Aorta (tissue), 5 donors: ENCODE data around the gene FUT6. TPM values are rescaled to one million over a fixed set of nuclear protein-coding genes. Genes with fewer than 3 reads are reported as not detected.

Source experiments
- ATAC-seq: fragments of 200-7000 bp; cut with Tn5 transposase; one replicate; pipeline ENCODE4 v1.9.1; 2022; ENCODE audit warnings: moderate library complexity; ENCODE audit not compliant: low FRiP score
- DNase-seq, 2 donors: peaks; one replicate each; pipeline ENCODE4 v3.0.0-alpha.2; 2020
- H3K27ac ChIP-seq, 2 donors: one replicate each; pipeline ENCODE4 v1.5.1; 2013; ENCODE audit warnings: low read length in 2 of 2, mild to moderate bottlenecking in 2 of 2, moderate library complexity in 2 of 2, control low read depth in 1 of 2, inconsistent platforms in 1 of 2, low read depth in 1 of 2
- H3K27me3 ChIP-seq, 2 donors: one replicate each; pipeline ENCODE4 v1.6.1; 2013; ENCODE audit warnings: control low read depth in 1 of 2, low read length in 1 of 2, mild to moderate bottlenecking in 1 of 2, moderate library complexity in 1 of 2; ENCODE audit not compliant: insufficient read depth in 2 of 2, control insufficient read depth in 1 of 2
- H3K36me3 ChIP-seq, 2 donors: one replicate each; pipeline ENCODE4 v1.6.1; 2013; ENCODE audit warnings: control low read depth in 1 of 2, low read length in 1 of 2, mild to moderate bottlenecking in 1 of 2; ENCODE audit not compliant: insufficient read depth in 2 of 2, control insufficient read depth in 1 of 2
- H3K4me1 ChIP-seq, 2 donors: one replicate each; pipeline ENCODE4 v1.6.1; 2013; ENCODE audit warnings: low read length in 2 of 2, control low read depth in 1 of 2, mild to moderate bottlenecking in 1 of 2, moderate library complexity in 1 of 2; ENCODE audit not compliant: insufficient read depth in 2 of 2, control insufficient read depth in 1 of 2
- H3K4me3 ChIP-seq, 2 donors: one replicate each; pipeline ENCODE4 v1.5.1; 2013; ENCODE audit warnings: low read length in 2 of 2, control low read depth in 1 of 2, mild to moderate bottlenecking in 1 of 2
- H3K9me3 ChIP-seq: one replicate; pipeline ENCODE4 v1.6.1; 2013; ENCODE audit warnings: mild to moderate bottlenecking, low read length; ENCODE audit not compliant: control insufficient read depth
- WGBS, 2 donors: extraction: QIAGEN DNeasy Blood & Tissue Kit; methylation state at CpG; one replicate each; pipeline ENCODE4 v1.1.7; 2013; 5-methylcytosine and 5-hydroxymethylcytosine counted together
- intact Hi-C, 2 donors: fragments of 100-400 bp; cut with DNase I; formaldehyde crosslinking; loops; one replicate each; pipeline versions ENCODE4 v1.14.2 to v1.15.0; 2022
- polyA plus RNA-seq, 2 donors: library from polyadenylated mRNA; stranded (reverse); fragments of 200-250 nt; gene quantifications; one replicate each; pipeline ENCODE4 v1.2.3, GENCODE V29; 2013
- total RNA-seq, 2 donors: library from RNA; stranded (reverse); fragmentation: NEBNext Ultra II Directional; extraction: Animal tissue kit (Norgen Biotek cat#: 25700); gene quantifications; one replicate each; pipeline ENCODE4 v1.2.1, GENCODE V29; 2021
- donor health status: healthy with polysubstance abuse.
- donor health status: Bipolar disorder and iron deficiency.
- donor health status: DM: no; HTN: no; CAD: no.
- donor health status: DM: no; HTN: no; CAD: no.
- donor health status: DM: yes; HTN: yes; CAD: no.

FUT6 gene
- total and polyA plus RNA-seq, 4 donors: 0.05 to 3.9 TPM; not detected in 2

DNA sequence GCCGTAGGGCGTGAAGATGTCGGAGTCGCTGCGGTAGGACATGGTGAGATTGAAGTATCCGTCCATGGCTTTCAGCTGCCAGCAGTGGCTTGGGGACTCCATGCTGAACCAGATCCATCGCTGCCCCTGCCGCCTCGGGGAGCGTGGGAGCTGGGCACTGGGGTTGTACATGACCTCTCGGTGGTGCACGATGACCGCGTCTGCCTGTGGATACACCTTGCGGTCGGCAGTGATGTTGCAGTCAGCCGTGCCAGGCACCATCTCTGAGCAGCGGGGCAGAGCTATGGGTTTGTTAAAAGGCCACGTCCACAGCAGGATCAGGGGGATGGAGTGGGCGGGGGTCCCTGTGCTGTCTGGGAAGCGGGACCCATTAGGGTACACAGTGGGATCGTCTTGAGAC is 7.4 kb downstream of the FUT6 start:
- H3K36me3 ChIP-seq: no peaks in the 10 kb centered on the region
- no peaks in the 10 kb centered on the region for H3K4me1 ChIP-seq
- H3K9me3 ChIP-seq: no peaks in the 10 kb centered on the region
- intact Hi-C loops: no loop called here
- H3K27ac ChIP-seq: no peak overlapping the region
- DNase-seq (no peak), ATAC-seq (no peak)
- 83 to 84% methylated on average over 20 to 22 of the region's 22 CpGs for WGBS, 2 donors
- H3K27me3 ChIP-seq: peaks cover 0 to 2% of the 10 kb centered on the region in 2 donors
- no peak overlapping the region for H3K4me3 ChIP-seq

DNA sequence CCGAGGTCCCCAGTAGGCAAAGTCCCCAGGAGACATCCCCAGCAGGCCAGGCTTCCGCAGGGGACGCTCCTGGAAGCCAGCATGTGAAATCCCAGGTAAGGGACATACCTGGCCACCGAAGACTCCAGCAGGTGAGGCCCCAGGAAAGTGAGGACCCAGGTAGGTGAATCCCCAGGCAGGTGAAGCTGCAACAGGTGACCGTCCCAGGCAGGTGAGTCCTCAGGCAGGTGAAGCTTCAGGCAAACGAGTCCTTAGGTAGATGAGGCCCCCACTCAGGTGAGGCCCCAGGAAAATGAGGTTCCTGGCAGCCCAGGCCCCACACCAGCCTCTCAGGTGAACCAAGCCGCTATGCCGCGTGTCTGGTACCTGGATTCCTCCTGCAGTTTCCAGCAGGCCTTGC is 8.3 kb downstream of the FUT6 start:
- Histone ChIP-seq H3K36me3 (no peaks in the 10 kb centered on the region), H3K4me1 (no peaks in the 10 kb centered on the region), H3K9me3 (no peaks in the 10 kb centered on the region), H3K4me3 (no peak overlapping the region), H3K27me3 (peaks cover 0 to 2% of the 10 kb centered on the region in 2 donors), H3K27ac (no peak overlapping the region)
- WGBS, 2 donors: 91 to 93% methylated on average over 9 of the region's 9 CpGs
- no peak for ATAC-seq
- no peak for DNase-seq
- intact Hi-C loops: no loop called here

DNA sequence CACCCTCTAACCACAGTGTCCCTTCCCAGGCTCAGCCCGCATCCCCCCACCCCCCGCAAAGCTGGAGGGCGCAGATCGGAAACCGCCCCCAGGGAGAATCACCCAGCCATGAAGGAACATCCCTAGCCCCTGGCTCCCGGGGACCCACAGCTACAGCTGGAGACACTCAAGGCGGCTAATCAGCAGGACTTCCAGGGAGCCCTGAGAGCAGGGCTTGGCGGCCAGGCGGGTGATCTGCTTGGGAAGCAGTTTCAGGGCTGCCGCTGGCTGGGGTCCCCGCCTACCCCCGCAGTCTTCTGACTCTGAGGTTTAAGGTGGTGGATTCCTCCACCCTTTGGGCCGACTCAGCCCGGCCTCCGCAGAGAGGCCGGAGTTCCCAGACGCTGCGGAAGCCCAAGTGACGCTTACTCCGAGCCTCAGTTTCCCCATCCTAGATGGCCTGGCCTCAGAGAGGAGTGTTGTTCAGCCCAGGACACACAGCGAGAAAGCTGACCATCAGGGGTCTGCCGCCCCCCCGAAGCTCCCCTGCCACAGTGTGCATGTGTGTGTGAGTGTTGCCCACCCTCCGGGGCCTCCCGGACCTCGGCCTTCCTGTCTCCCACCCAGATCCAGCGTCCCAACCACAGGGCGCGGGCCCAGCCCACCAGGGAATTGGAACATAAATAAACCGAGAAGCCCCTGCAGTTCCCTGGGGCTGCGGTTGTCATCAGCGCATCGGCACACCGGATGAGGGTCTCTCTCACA is 9.8 kb downstream of the FUT6 start:
- 39 to 43% methylated on average over 34 of the region's 34 CpGs for WGBS, 2 donors
- DNase-seq (no peak), ATAC-seq (no peak)
- Histone ChIP-seq H3K4me3 (no peak overlapping the region), H3K27ac (no peak overlapping the region), H3K27me3 (peaks cover 0 to 2% of the 10 kb centered on the region in 2 donors), H3K9me3 (no peaks in the 10 kb centered on the region), H3K4me1 (no peaks in the 10 kb centered on the region), H3K36me3 (no peaks in the 10 kb centered on the region)
- intact Hi-C loops: no loop called here

DNA sequence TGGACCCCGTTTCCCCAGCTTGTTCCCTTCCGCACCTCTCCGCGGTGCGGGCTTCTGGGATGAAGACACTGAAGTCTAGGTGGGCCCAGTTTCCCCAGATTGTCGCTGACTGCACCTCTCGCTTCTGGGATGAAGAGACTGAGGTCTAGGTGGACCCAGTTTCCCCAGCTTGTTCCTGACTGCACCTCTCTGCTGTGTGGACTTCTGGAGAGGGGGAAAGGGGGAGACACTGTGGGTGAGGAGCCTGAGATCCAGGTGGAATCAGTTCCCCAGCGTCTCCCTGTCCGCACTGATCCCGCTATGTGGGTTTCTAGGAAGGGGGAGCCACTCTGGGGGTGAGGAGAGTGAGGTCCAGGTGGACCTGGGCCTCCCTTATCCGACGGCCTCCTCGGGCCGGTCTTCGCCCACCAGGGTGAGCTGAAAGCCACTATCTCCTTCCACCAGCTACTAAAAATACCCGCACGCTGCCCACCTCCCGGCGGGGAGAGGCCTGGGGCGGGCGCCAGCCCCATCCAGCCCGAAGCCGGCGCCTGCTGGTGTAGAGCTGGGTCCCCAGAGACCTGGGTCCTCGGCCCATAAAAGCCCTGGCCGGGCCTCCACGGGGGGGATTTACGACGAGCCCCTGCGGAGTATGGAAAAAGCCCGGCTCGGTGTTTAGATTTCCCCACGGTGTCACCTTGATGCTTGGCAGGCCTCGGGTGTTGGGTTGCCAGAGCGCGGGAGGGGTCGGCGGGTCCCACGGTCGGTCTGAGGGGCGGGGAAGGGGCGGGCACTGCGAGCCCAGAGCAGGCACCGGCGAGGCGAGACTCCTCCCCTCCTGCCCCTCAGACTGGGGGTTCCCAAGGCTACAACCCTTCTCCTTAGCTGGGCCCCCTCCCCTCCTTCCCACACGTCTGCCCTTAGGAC is 10.6 kb downstream of the FUT6 start:
- no peak for DNase-seq
- no peak overlapping the region for H3K27ac ChIP-seq
- intact Hi-C loops: no loop called here
- peaks cover 0 to 2% of the 10 kb centered on the region in 2 donors for H3K27me3 ChIP-seq
- H3K36me3 ChIP-seq: no peaks in the 10 kb centered on the region
- no peak overlapping the region for H3K4me3 ChIP-seq
- ATAC-seq: no peak
- WGBS, 2 donors: 1 to 3% methylated on average over 43 to 47 of the region's 47 CpGs
- H3K4me1 ChIP-seq: no peaks in the 10 kb centered on the region
- H3K9me3 ChIP-seq: no peaks in the 10 kb centered on the region

DNA sequence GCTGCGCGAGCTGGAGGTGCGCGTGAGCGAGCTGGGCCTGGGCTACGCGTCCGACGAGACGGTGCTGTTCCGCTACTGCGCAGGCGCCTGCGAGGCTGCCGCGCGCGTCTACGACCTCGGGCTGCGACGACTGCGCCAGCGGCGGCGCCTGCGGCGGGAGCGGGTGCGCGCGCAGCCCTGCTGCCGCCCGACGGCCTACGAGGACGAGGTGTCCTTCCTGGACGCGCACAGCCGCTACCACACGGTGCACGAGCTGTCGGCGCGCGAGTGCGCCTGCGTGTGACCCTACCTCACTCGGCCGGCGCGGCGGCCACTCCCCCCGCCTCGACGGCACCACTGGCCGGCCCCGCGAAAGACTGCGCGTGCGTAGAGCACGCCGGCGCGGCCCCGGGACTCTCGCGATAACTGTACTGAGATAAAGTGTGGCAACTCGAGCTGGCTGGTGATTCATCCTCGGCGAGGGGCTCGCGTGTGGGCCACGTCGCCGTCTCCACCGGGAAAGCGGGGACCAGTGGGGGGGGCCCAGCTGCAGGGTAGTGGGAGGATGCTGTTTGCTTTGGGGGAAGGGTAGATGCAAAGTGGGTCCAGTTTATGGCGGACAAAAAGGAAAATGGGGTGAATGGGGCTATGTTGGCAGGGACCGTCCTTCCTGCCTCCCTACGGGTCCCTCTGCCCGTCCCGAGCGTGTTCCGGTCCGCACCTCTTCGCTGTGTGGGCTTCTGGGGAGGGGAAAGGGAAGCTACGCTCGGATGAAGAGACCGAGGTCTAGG is 11.4 kb downstream of the FUT6 start:
- no peaks in the 10 kb centered on the region for H3K9me3 ChIP-seq
- no peak overlapping the region for H3K27ac ChIP-seq
- no peaks in the 10 kb centered on the region for H3K36me3 ChIP-seq
- ATAC-seq (peak; percentile 89), DNase-seq (peak; percentile 91 to 94)
- intact Hi-C loops: no loop called here
- no peaks in the 10 kb centered on the region for H3K4me1 ChIP-seq
- H3K4me3 ChIP-seq: peak overlapping the region in 1 of 2 donors; percentile 12
- WGBS, 2 donors: 1 to 2% methylated on average over 63 to 91 of the region's 91 CpGs
- H3K27me3 ChIP-seq: peaks cover 0 to 2% of the 10 kb centered on the region in 2 donors

DNA sequence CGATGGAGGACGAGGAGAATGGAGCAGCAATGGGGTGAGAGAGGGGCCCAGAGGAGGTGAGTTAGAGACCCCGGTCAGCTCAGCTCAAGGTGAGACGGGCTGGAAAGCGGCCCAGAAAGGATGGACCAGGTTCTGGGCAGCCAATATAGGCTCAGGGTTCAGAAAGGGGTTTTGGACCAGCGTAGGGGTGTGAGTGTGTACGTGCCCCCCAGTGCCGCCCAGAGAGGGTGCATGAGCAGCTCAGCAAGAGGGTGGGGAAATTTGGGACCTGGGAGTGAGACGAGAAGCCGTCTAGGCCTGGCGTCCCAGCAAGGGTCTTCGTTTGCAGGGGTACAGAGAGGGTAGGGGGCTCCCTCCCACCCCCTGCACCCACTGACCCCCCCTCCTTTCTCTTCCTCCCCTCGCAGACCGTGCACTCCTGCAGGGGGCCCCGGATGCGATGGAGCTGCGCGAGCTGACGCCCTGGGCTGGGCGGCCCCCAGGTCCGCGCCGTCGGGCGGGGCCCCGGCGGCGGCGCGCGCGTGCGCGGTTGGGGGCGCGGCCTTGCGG is 12.1 kb downstream of the FUT6 start:
- no peak for ATAC-seq
- DNase-seq: no peak
- H3K27me3 ChIP-seq: peaks cover 0 to 2% of the 10 kb centered on the region in 2 donors
- H3K4me1 ChIP-seq: no peaks in the 10 kb centered on the region
- intact Hi-C loops: no loop called here
- no peak overlapping the region for H3K27ac ChIP-seq
- H3K9me3 ChIP-seq: no peaks in the 10 kb centered on the region
- peak overlapping the region in 1 of 2 donors; percentile 12 for H3K4me3 ChIP-seq
- H3K36me3 ChIP-seq: no peaks in the 10 kb centered on the region
- 13 to 41% methylated on average over 9 to 37 of the region's 37 CpGs for WGBS, 2 donors

DNA sequence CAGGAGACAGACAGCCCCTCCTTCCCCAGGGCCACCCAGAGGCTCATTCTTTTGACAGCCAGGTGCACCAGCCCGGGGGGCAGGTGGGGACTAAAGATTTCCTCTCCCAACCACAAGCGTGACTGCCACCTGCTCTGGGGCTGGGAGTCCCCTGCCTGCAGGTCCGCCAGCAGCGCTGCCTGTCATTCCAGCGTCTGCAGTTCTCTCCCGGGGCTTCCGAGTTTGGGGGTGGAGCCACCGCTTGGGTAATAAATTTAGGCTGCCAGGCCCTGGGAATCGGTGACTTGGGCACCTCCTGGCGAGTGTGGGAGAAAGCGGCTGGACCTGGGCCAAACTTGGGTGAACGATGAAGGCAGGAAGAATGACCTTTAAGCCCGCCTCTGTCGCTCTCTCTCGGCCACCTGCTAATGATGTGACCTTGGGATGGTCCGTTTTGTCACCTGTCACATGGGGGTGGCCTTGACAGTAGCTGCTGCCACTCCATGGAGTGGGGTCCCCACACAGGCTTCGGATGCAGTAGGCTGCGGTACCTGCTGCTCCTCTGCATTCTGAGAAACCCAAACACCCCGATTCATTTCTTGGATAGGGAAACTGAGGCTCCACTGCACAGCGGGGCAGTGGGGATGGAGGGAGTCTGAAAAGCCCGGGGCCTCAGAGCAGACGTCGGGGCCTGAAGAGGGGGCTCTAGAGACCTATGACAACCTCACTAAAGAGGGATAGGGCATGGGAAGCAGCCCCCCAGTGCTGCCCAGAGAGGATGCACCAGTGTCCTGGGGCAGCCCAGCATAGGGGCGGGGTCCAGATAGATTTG is 12.8 kb downstream of the FUT6 start:
- no peak for DNase-seq

DNA sequence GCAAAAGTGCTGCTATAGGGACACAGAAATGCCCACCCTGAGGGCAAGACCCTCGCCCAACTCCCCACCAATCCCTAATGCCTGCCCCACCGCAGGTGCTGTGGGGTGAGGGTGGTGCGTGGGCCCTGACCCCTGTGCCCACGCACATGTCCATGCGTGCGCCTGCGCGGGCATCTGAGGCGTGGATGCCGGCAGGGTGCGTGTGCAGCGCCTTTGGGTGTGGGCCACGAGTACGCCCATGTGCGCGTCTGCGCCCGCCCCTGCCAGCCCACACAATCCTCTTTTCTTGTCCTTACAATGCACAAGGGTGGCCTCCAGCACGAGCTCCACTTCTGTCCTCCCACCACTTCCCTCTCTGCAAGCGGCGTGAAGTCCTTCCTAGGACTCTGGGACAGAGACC is 14.3 kb downstream of the FUT6 start:
- Histone ChIP-seq H3K36me3 (no peaks in the 10 kb centered on the region), H3K9me3 (no peaks in the 10 kb centered on the region), H3K4me1 (no peaks in the 10 kb centered on the region), H3K4me3 (no peak overlapping the region), H3K27ac (no peak overlapping the region), H3K27me3 (peaks cover 0 to 2% of the 10 kb centered on the region in 2 donors)
- intact Hi-C loops: no loop called here
- DNase-seq (no peak), ATAC-seq (no peak)
- WGBS, 2 donors: 90 to 92% methylated on average over 21 of the region's 21 CpGs

More for the DNA sequence above, 12.8 kb downstream of the FUT6 start:
- no peaks in the 10 kb centered on the region for H3K36me3 ChIP-seq
- H3K4me1 ChIP-seq: no peaks in the 10 kb centered on the region
- ATAC-seq: no peak
- WGBS, 2 donors: 14 to 16% methylated on average over 24 of the region's 24 CpGs
- intact Hi-C loops: no loop called here
- H3K27ac ChIP-seq: no peak overlapping the region
- no peaks in the 10 kb centered on the region for H3K9me3 ChIP-seq
- H3K27me3 ChIP-seq: peaks cover 0 to 2% of the 10 kb centered on the region in 2 donors
- no peak overlapping the region for H3K4me3 ChIP-seq
